Erythroblast (primary cell): Measurements from ENCODE around the gene CACNA1A.

Experiments
- DNase-seq, 2 experiments: peaks; one replicate each; lab custom pipeline; 2025; lab: John Stamatoyannopoulos, UW
- GATA1 ChIP-seq: IDR thresholded peaks from 2 replicates; pipeline ENCODE4 v1.6.1; 2011; ENCODE audit warnings: low read depth, mild to moderate bottlenecking, control low read depth, low read length, moderate library complexity
- POLR2A ChIP-seq: IDR thresholded peaks from 2 replicates; pipeline ENCODE4 v1.6.1; 2011; ENCODE audit warnings: mild to moderate bottlenecking, low read length

The CACNA1A gene

GRCh38 chr19:13228561-13228960, 277.7 kb downstream of the CACNA1A start:
- TF ChIP-seq POLR2A (no peak), GATA1 (no peak)
- no peak for DNase-seq

GRCh38 chr19:13226983-13227382, 279.3 kb downstream of the CACNA1A start:
- TF ChIP-seq POLR2A: no peak
- no peak for TF ChIP-seq GATA1

GRCh38 chr19:13225973-13226865, 280.1 kb downstream of the CACNA1A start:
- no peak for DNase-seq
- TF ChIP-seq POLR2A: no peak

More at GRCh38 chr19:13226983-13227382, 279.3 kb downstream of the CACNA1A start:
- DNase-seq: no peak

GRCh38 chr19:13225085-13225484, 281.2 kb downstream of the CACNA1A start:
- TF ChIP-seq POLR2A (no peak), GATA1 (no peak)
- DNase-seq: no peak

GRCh38 chr19:13220847-13221246, 285.4 kb downstream of the CACNA1A start:
- TF ChIP-seq GATA1 (no peak), POLR2A (no peak)
- no peak for DNase-seq

DNA sequence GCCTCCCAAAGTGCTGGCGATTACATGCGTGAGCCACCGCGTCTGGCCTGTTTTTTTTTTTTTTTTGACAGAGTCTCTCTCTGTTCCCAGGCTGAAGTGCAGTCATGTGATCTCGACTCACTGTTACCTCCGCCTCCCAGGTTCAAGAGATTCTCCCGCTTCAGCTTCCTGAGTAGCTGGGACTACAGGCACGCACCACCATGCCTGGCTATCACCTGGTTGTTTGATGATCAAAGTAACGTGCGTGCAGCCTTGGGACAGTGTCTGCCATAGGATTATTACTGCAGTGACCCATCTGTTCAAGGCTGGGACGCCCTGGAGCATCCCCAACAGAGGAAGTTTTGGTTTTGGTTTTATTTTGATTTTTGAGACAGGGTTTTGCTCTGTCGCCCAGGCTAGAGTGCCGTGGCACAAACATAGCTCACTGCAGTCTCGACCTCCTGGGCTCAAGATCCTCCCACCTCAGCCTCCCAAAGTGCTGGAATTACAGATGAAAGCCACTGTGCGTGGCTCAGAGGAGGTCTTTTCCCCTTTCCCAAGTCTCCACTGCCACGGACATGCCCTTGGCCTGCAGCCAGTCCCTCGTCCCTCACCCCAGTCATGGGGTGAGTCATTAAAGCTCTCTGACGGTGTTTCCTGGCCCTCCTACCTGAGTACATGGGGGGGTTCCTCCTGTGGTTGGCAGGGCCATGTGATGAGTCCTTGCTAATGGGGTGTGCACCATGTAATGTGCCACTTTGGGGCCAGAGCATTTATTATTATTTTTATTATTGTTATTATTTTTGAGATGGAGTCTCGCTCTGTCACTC, 290.5 kb downstream of the CACNA1A start:
- no peak for DNase-seq
- TF ChIP-seq GATA1 (no peak), POLR2A (no peak)

- TF ChIP-seq GATA1 (no peak), POLR2A (no peak)
- no peak for DNase-seq
Measured at GRCh38 chr19:13214036-13214730, 292.1 kb downstream of the CACNA1A start.

- DNase-seq: peak; percentile 67 to 87
Measured at GRCh38 chr19:13212759-13213330, 293.4 kb downstream of the CACNA1A start.

GRCh38 chr19:13211426-13212308, 294.6 kb downstream of the CACNA1A start:
- no peak for DNase-seq
- TF ChIP-seq POLR2A (no peak), GATA1 (no peak)

More at GRCh38 chr19:13212759-13213330, 293.4 kb downstream of the CACNA1A start:
- TF ChIP-seq GATA1 (no peak), POLR2A (no peak)

GRCh38 chr19:13210941-13211340, 295.3 kb downstream of the CACNA1A start:
- TF ChIP-seq POLR2A: no peak
- no peak for TF ChIP-seq GATA1
- no peak for DNase-seq

DNA sequence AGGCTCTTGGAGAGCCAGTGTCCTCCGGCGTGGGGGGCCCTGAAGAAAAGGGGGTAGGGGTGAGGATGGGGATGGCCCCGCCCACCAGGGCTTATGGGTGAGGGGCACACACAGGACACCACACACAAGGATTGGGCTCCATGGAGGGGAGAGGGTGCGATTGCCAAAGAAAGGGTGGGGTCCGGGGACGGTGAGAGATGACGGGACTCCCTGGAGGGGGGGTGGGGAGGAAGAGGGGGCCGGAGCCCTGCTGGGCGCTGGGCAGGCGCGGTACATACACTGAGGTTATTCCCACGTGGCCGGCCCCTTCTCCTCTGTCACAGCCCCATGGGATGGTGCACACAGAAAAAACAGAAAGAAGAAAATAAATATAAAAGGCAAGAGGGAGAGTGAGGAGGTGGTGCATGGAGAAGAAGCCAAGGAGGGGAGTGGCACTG, 295.9 kb downstream of the CACNA1A start:
- TF ChIP-seq GATA1 (no peak), POLR2A (no peak)
- no peak for DNase-seq

- TF ChIP-seq POLR2A (no peak), GATA1 (no peak)
- DNase-seq: no peak
Measured at GRCh38 chr19:13209484-13210338, 296.6 kb downstream of the CACNA1A start.
